Measurements from ENCODE around the gene CYP4F22. TPM values are rescaled to one million over a fixed set of nuclear protein-coding genes. Genes with fewer than 3 reads are reported as not detected.
"Not testable (repeated sequence)": the region's sequence is repeated elsewhere in the genome, so short reads cannot be mapped to it uniquely, and the experiment has no call there.

Gene CYP4F22
- total RNA-seq, 1 donor from 2014 or later = not detected

- DNase-seq (ENCODE audit: missing footprints); intact Hi-C loops (cut with DNase I): not testable (repeated sequence)
- peak; percentile 37 for ATAC-seq
Measured at GRCh38 chr19:15593766-15594165, 85.4 kb downstream of the CYP4F22 start.

- no peak for DNase-seq (ENCODE audit: missing footprints)
- intact Hi-C loops (cut with DNase I) = no loop called here
- ATAC-seq = no peak
Measured at GRCh38 chr19:15595069-15595468, 86.7 kb downstream of the CYP4F22 start.

Other genes with a start within 250 kb of the CYP4F22 start
- gene BRD4, start 176.0 kb upstream of the CYP4F22 start, total RNA-seq = 56.5 TPM
- 19.8 TPM for gene AKAP8, start 128.7 kb upstream of the CYP4F22 start, total RNA-seq
- gene AKAP8L, start 89.5 kb upstream of the CYP4F22 start, total RNA-seq = 76.7 TPM
- gene WIZ, start 58.6 kb upstream of the CYP4F22 start, total RNA-seq = 31.3 TPM
- 2.3 TPM for gene RASAL3, start 44.0 kb upstream of the CYP4F22 start, total RNA-seq
- gene PGLYRP2, start 29.0 kb upstream of the CYP4F22 start, total RNA-seq = not detected
- gene CYP4F8, start 106.7 kb downstream of the CYP4F22 start, total RNA-seq = not detected
- gene CYP4F3, start 132.4 kb downstream of the CYP4F22 start, total RNA-seq = not detected
- gene CYP4F12, start 164.6 kb downstream of the CYP4F22 start, total RNA-seq = 5.8 TPM
- gene OR10H2, start 219.5 kb downstream of the CYP4F22 start, total RNA-seq = not detected
- gene OR10H3, start 229.5 kb downstream of the CYP4F22 start, total RNA-seq = not detected